Erythroblast (primary cell): ENCODE results near the gene DAGLA.
A peak's percentile ranks its signal among the peaks of the same experiment; 100 is the strongest.

Experiments
- DNase-seq, 2 experiments: peaks; one replicate each; lab custom pipeline; 2025; lab: John Stamatoyannopoulos, UW
- GATA1 ChIP-seq: IDR thresholded peaks from 2 replicates; pipeline ENCODE4 v1.6.1; 2011; ENCODE audit warnings: low read depth, mild to moderate bottlenecking, control low read depth, low read length, moderate library complexity
- POLR2A ChIP-seq: IDR thresholded peaks from 2 replicates; pipeline ENCODE4 v1.6.1; 2011; ENCODE audit warnings: mild to moderate bottlenecking, low read length

The DAGLA gene

DNA sequence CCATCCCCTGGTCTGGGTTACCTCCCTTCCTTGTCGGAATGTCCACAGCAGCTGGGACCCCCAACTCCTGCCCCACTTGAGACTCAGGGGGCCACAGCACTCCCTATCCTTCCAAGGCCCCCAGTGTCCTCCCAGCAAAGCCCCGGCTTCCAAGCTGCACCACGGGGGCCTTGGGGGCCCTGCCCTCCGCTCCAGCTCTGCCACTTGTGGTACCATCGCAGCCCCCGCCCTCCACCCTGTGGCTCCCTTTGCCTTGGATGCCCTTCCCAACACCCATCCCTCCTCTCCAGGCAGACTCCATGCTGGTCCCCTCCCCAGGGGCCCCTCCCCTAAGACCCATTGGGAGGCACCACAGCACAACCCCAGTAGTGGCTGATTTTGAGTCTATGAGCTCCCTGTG, 94.9 kb downstream of the DAGLA start:
- TF ChIP-seq GATA1 (no peak), POLR2A (no peak)
- DNase-seq: no peak

- TF ChIP-seq POLR2A (no peak), GATA1 (no peak)
Measured at GRCh38 chr11:61775606-61776554, 95.7 kb downstream of the DAGLA start.

DNA sequence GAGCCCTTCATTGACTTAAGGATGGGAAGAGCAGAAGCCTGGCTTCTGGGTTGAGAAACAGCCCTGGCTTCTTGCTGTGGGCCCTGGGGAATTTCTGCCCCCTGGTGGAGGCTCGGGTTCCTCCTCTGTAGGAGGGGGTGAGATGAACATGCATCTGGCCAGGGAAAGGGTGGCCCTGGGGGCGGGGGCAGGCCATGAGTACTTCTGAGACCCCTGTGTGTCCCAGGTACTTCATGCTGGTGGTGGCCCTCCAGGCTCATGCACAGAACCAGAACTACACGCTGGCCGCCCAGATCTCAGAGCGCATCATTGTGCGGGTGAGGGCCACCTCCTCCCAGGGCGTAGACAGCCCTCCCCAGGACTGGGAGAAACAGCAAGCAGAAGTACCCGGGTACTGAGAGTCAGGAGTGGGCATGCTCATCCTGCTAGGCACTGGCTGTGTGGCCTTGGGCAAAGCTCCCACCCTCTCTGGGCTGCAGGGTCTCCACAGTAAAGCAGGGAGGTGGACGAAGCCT, 96.4 kb downstream of the DAGLA start:
- no peak for TF ChIP-seq POLR2A
- TF ChIP-seq GATA1: no peak
- DNase-seq: peak; percentile 76 to 83

More at GRCh38 chr11:61775606-61776554, 95.7 kb downstream of the DAGLA start:
- peak in 1 of 2 experiments; percentile 14 for DNase-seq

GRCh38 chr11:61777234-61778090, 97.3 kb downstream of the DAGLA start:
- peak; percentile 55 to 60 for DNase-seq
- TF ChIP-seq GATA1 (no peak), POLR2A (no peak)

DNA sequence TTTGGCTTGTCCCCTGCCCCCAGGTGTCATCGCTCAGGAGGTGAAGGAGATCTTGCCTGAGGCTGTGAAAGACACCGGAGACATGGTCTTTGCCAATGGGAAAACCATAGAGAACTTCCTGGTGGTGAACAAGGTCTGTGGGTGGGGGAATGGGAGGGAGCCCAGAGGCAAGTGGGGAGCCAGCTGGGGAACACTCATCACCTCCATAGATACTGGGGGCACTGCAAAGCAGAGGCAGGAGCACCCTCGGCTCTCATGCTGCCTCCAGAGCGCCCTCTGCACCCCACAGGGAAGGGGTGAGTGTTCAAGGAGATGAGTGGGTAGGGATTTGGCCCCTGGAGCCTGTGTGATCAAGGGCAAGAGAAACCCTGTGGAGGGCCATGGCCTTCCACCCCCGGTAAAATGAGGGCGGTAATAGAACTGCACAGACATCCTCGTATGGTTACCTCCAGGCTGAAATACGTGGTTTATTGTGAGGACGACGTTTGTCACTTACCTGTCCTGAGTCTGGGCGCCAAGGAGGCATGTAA, 98.2 kb downstream of the DAGLA start:
- TF ChIP-seq GATA1: no peak
- no peak for TF ChIP-seq POLR2A
- DNase-seq: no peak

GRCh38 chr11:61778920-61779650, 98.9 kb downstream of the DAGLA start:
- no peak for DNase-seq
- TF ChIP-seq GATA1 (no peak), POLR2A (no peak)

GRCh38 chr11:61779666-61780525, 99.7 kb downstream of the DAGLA start:
- no peak for DNase-seq
- no peak for TF ChIP-seq POLR2A
- no peak for TF ChIP-seq GATA1

- DNase-seq: no peak
- TF ChIP-seq POLR2A (no peak), GATA1 (no peak)
Measured at GRCh38 chr11:61780581-61781162, 100.5 kb downstream of the DAGLA start.

- no peak for DNase-seq
- TF ChIP-seq POLR2A (no peak), GATA1 (no peak)
Measured at GRCh38 chr11:61781585-61781984, 101.4 kb downstream of the DAGLA start.

DNA sequence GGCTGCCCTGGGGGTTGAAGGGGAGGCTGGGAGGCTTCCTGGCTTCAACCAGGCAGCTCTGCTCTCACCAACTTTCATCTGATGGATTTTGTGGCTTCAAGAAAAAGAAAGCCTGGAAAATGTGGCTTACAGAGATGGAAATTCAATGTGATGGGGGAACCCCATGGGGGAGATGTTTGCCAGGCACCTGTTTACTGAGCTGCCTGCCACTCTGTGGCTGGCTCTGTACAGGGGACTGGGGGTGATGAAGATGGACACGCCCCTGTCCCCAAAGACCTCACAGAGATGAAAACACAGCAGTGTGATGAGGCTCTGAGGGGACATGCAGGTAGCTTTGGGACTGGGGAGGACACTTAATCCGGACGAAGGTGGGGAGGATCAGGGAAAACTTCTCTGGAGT, 102.1 kb downstream of the DAGLA start:
- no peak for DNase-seq
- TF ChIP-seq POLR2A (no peak), GATA1 (no peak)

DNA sequence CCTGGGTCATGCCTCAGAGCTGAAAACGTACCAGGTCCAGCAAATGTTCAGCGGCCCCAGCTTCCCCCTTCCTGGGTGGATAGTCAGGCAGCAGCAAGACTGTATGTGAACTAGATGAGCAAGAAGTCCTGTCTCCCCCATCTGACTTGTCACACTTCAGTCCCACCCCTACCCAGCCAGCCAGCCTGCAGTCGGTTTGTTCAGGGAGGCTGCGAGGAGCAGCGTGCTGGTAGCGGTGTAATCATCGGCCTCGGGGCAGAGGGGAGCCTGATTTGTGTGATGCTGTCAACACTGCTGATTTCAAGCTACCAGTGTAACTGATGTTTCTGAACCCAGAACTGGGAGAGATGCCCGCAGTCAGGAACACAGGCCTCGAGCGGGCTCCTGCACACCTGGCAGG, 102.7 kb downstream of the DAGLA start:
- no peak for DNase-seq
- TF ChIP-seq GATA1: no peak

DNA sequence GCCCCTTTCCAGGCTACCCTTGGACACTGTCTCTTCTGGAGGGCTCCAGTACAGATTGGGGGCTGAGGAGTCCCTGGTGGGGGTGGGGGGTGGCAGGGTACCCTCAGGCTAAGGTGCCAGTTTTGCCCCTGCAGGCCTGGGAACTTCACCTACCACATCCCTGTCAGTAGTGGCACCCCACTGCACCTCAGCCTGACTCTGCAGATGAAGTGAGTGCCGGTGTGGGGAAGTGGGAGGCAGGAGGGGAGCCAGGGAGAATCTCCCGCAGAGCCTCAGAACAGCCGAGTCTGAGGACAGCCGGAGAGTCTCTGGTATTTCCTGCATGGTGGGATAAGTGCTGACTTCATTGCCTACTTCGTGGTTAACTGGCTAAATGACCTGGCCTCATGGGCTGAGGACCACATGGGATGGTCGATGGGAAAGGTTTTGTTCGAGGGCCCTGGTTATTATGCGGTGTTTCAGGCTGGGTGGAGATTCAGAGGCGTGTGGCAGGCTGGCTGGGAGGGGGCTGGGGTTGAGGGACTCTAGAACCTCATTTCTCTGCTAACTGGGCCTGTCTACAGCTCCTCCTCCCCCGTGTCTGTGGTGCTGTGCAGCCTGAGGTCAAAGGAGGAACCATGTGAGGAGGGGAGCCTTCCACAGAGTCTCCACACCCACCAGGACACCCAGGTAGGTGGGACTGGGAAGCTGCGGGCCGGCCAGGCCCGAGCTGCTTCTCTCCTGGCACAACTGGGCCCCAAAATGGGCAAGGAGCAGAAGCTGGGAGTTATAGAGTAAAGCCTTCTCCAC, 103.7 kb downstream of the DAGLA start:
- no peak for TF ChIP-seq GATA1
- TF ChIP-seq POLR2A: no peak

GRCh38 chr11:61784506-61784805, 104.3 kb downstream of the DAGLA start:
- no peak for TF ChIP-seq GATA1
- no peak for TF ChIP-seq POLR2A

More for the DNA sequence above, 103.7 kb downstream of the DAGLA start:
- DNase-seq: no peak

More at GRCh38 chr11:61784506-61784805, 104.3 kb downstream of the DAGLA start:
- DNase-seq: no peak
